Ishikawa (cell line): ENCODE measurements around the gene TBC1D22A.

Experiments
- CEBPB ChIP-seq: IDR thresholded peaks from 2 replicates; pipeline ENCODE4 v1.6.1; 2012
- CREB1 ChIP-seq: IDR thresholded peaks from 2 replicates; pipeline ENCODE4 v1.6.1; 2012; ENCODE audit warnings: low read depth
- EGR1 ChIP-seq: IDR thresholded peaks from 2 replicates; pipeline ENCODE4 v1.6.1; 2012
- EP300 ChIP-seq: IDR thresholded peaks from 2 replicates; pipeline ENCODE4 v1.6.1; 2012; ENCODE audit warnings: borderline replicate concordance
- FOXM1 ChIP-seq: IDR thresholded peaks from 2 replicates; pipeline ENCODE4 v1.6.1; 2012; ENCODE audit warnings: low read depth, borderline replicate concordance
- MAX ChIP-seq: IDR thresholded peaks from 2 replicates; pipeline ENCODE4 v1.6.1; 2012
- NFIC ChIP-seq: IDR thresholded peaks from 2 replicates; pipeline ENCODE4 v1.6.1; 2012
- RAD21 ChIP-seq: IDR thresholded peaks from 2 replicates; pipeline ENCODE4 v1.6.1; 2012; ENCODE audit warnings: low read depth
- REST ChIP-seq: IDR thresholded peaks from 2 replicates; pipeline ENCODE4 v1.6.1; 2012; ENCODE audit warnings: low read depth, mild to moderate bottlenecking
- TAF1 ChIP-seq: IDR thresholded peaks from 2 replicates; pipeline ENCODE4 v1.6.1; 2012; ENCODE audit warnings: low read depth, mild to moderate bottlenecking
- TCF12 ChIP-seq: IDR thresholded peaks from 2 replicates; pipeline ENCODE4 v1.6.1; 2012; ENCODE audit warnings: low read depth
- TEAD4 ChIP-seq: IDR thresholded peaks from 2 replicates; pipeline ENCODE4 v1.6.1; 2012
- USF1 ChIP-seq: IDR thresholded peaks from 2 replicates; pipeline ENCODE4 v1.6.1; 2012
- YY1 ChIP-seq: IDR thresholded peaks from 2 replicates; pipeline ENCODE4 v1.6.1; 2012; ENCODE audit warnings: low read depth
- ZBTB7A ChIP-seq: IDR thresholded peaks from 2 replicates; pipeline ENCODE4 v1.6.1; 2012; ENCODE audit warnings: low read depth

TBC1D22A gene

GRCh38 chr22:47102081-47102480 lies 339.6 kb downstream of the TBC1D22A start:
- TF ChIP-seq FOXM1 (no peak), CREB1 (no peak), CEBPB (no peak), EP300 (no peak), RAD21 (no peak), EGR1 (no peak), TEAD4 (no peak), REST (no peak), ZBTB7A (no peak), MAX (no peak), NFIC (no peak), USF1 (no peak), TCF12 (no peak), TAF1 (no peak), YY1 (no peak)

GRCh38 chr22:47102648-47103047 lies 340.2 kb downstream of the TBC1D22A start:
- TF ChIP-seq USF1: no peak
- no peak for TF ChIP-seq CREB1
- no peak for TF ChIP-seq YY1
- no peak for TF ChIP-seq TEAD4
- no peak for TF ChIP-seq EP300
- no peak for TF ChIP-seq TAF1
- no peak for TF ChIP-seq ZBTB7A
- TF ChIP-seq EGR1: no peak
- no peak for TF ChIP-seq MAX
- TF ChIP-seq NFIC: no peak
- no peak for TF ChIP-seq RAD21
- TF ChIP-seq TCF12: no peak
- TF ChIP-seq CEBPB: no peak
- TF ChIP-seq REST: no peak
- TF ChIP-seq FOXM1: no peak

- no peak for TF ChIP-seq CREB1
- no peak for TF ChIP-seq FOXM1
- TF ChIP-seq ZBTB7A: no peak
- no peak for TF ChIP-seq REST
- no peak for TF ChIP-seq USF1
- TF ChIP-seq EP300: no peak
- no peak for TF ChIP-seq TEAD4
- TF ChIP-seq NFIC: no peak
- no peak for TF ChIP-seq TAF1
- TF ChIP-seq RAD21: no peak
- no peak for TF ChIP-seq MAX
- no peak for TF ChIP-seq CEBPB
- no peak for TF ChIP-seq EGR1
- TF ChIP-seq YY1: no peak
Observed at GRCh38 chr22:47105085-47105484, 342.6 kb downstream of the TBC1D22A start.

- TF ChIP-seq FOXM1 (no peak), TAF1 (no peak), ZBTB7A (no peak), TCF12 (no peak), RAD21 (no peak)
Observed at GRCh38 chr22:47106806-47107205, 344.4 kb downstream of the TBC1D22A start.
